ENCODE results near the gene GPR137.
A peak's percentile ranks its signal among the peaks of the same experiment; 100 is the strongest.
"Not testable (repeated sequence)": the region's sequence is repeated elsewhere in the genome, so short reads cannot be mapped to it uniquely, and the experiment has no call there.

GPR137 gene

DNA sequence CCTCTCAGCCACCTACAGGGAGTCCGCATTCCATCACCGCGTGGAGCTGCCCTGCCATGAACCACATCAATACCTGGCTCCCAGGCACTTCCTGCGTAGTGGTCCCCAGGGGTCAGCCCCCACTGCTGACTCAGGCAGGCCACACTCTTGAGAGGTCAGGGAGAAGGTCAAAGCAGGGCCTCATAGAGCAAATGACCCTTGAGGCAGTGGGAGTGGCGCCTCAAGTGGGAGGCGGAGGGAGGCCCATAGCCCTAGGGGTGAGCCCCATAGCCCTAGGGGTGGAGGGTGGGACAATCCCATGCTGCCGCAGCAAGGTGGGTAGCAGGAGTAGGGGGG is 37.2 kb downstream of the GPR137 start:
- no peak for DNase-seq

DNA sequence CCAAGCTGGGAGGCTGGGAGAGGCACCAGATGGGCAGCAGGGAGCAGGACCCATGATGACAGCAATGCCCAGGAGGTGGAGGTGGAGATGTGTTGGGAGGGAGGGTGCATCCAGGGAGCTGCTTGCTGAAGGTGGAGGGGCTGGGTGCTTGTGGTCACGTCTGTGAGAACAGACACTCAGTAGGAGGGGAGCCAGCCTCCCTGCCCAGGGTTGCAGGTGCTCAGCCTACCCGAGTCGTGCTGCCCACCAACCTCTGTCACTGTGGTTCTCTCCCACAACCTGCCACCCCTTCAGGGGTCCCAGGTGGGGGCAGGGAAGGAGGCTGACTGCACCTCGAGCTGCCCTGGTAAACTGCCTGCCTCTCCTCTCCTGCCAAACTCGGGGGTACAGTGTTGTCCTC is 37.7 kb downstream of the GPR137 start:
- DNase-seq: no peak

DNA sequence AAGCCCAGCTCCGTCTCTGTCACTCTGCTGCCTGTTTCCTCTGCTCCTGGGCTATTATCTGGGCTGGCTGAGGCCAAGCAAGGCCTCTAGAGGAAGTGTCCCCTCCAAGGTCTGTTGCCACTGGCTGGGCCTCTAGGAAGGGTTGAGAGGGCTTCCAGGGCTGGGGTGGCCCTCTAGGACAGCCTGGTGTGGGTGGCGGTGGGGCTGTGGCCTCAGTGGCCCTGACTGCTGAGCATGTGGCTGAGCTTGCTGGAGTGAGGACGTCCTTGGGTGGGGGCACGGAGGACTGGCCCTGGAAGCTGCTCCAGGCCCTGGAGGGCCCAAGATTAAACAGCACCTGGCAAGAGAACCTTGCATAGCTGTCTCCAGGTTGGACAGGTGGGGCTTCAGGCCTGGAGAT is 38.3 kb downstream of the GPR137 start:
- not testable (repeated sequence) for DNase-seq

- no peak for DNase-seq
Measured at GRCh38 chr11:64324692-64325469, 39.2 kb downstream of the GPR137 start.

DNA sequence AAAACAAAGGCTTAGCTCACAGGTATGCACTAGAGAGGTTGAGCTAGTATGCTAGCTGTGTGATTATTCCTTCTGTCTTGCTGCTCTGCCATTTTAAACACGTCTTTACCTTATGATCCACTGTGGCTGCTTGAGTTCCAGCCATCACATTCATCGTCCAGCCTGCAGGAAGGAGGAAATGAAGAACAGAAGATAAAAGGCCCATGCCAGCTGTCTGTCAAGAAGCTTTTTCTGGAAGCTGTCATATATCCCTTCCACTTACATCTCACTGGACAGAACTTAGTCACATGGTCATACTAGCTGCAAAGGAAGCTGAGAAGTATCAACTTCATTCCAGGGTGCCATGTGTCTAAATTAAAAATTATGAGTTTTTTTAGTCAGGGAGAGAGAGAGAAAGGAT is 41.7 kb downstream of the GPR137 start:
- DNase-seq: no peak

DNA sequence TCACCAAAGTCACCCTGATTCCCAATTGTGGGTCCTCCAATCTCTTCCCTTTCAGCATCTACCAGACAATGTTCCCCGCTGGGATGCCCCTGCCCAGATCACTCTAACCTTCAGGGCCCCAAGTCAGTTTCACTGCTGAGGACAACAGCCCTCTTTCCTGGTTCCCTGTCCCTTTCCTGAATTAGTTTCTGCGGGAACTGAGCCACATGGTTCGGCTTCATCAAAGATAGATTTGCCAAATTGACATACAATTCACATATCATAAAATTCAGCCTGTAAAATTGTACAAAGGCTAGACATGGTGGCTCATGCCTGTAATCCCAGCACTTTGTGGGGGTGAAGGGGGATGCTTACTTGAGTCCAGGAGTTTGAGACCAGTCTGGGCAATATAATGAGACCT is 42.3 kb downstream of the GPR137 start:
- no peak for DNase-seq

GRCh38 chr11:64330888-64331287 is 45.2 kb downstream of the GPR137 start:
- DNase-seq: no peak

GRCh38 chr11:64331569-64332371 is 46.1 kb downstream of the GPR137 start:
- DNase-seq: peak; percentile 75

DNA sequence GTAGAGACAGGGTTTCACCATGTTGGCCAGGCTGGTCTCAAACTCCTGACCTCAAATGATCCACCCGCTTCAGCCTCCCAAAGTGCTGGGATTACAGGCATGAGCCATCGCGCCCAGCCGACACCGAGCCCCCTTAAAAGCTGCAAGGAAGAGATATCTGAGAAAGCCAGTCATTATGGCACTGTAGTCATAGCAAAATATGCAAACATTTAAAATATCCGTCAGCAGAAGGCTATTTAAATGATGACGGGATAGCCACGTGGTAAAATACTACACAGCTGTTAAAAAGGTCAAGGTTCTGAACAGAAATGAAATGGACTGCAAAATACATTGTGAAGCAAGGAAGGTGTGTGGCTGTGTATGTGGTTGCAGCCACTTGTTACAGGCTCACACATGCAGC is 47.9 kb downstream of the GPR137 start:
- no peak for DNase-seq

DNA sequence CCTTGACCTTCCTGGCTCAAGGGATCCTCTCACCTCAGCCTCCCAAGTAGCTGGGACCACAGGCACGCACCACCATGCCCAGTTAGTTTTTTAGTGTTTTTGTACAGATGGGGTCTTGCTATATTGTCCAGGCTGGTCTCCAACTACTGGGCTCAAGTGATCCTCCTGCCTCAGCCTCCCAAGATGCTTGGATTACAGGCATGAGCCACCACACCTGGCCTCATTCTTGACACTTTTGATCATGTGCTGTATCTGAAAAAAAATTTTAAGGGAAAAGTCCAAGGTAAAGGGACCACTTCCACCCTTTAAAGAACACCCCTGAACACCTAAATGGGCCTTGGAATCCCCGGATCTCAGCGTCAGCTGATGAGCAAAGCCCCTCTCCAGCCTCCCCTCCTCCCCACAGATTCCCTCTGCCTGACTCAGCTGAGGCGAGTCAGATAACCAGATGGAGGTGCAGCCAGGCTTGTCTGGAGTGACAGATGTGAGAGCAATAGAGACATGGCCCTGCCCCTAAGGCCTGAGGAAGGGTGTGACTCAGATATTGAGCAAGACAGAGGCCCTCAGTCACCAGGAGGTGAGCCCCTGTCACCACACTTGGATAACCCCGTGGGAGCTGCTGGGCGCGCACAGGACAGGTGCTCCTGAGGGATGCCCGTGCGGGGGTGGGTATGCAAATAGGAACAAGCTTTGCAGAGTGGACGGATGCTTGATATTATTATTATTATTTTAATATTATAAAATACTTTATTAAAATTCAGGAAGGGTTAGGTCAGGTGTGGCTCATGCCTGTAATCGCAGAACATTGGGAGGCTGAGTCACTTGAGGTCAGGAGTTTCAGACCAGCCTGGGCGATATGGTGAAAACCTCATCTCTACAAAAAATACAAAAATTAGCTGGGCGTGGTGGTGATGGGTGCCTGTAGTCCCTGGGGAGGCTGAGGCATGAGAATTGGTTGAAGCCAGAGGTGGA is 49.4 kb downstream of the GPR137 start:
- no peak for DNase-seq

GRCh38 chr11:64337538-64338249 is 52.0 kb downstream of the GPR137 start:
- no peak for DNase-seq

DNA sequence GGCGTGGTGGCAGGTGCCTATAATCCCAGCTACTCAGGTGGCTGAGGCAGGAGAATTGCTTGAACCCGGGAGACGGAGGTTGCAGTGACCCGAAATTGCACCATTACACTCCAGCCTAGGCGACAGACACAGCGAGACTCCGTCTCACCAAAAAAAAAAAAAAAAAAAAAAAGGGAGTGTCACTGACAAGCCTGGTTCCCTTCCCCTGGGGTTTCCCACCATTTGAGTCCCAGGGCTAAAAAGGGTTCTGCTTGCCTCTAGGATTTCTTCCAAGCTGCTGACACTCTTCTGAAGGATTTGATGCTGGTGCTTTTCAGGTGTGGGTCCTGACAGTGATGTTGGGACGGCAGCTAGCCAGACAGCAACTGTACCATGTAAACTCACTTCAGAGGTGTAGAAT is 53.1 kb downstream of the GPR137 start:
- no peak for DNase-seq
